GM18505 (cell line): Measurements from ENCODE around the gene C1RL.

Experiments
- ATAC-seq: cut with Tn5 transposase; IDR thresholded peaks from one replicate; pipeline ENCODE4 v1.9.1; 2021; ENCODE audit not compliant: unreplicated experiment
- POLR2A ChIP-seq: IDR thresholded peaks from 4 replicates; pipeline ENCODE4 v1.6.1; 2011; ENCODE audit warnings: borderline replicate concordance; ENCODE audit not compliant: insufficient read depth, insufficient read length; ENCODE audit errors: extremely low read depth

C1RL gene

GRCh38 chr12:7101694-7102131 is 7.3 kb downstream of the C1RL start:
- TF ChIP-seq POLR2A, result no peak

GRCh38 chr12:7101047-7101693 is 7.8 kb downstream of the C1RL start:
- no peak for TF ChIP-seq POLR2A
- no peak for ATAC-seq

More at GRCh38 chr12:7101694-7102131, 7.3 kb downstream of the C1RL start:
- no peak for ATAC-seq

- TF ChIP-seq POLR2A, result no peak
- ATAC-seq, result no peak
Observed at GRCh38 chr12:7100239-7100638, 8.8 kb downstream of the C1RL start.

GRCh38 chr12:7099290-7099996 is 9.6 kb downstream of the C1RL start:
- no peak for TF ChIP-seq POLR2A
- no peak for ATAC-seq

GRCh38 chr12:7096979-7097378 is 12.0 kb downstream of the C1RL start:
- no peak for ATAC-seq
- TF ChIP-seq POLR2A, result no peak

- TF ChIP-seq POLR2A, result no peak
- no peak for ATAC-seq
Observed at GRCh38 chr12:7096006-7096932, 12.7 kb downstream of the C1RL start.

GRCh38 chr12:7093892-7094291 is 15.1 kb downstream of the C1RL start:
- no peak for ATAC-seq
- TF ChIP-seq POLR2A, result no peak

- no peak for TF ChIP-seq POLR2A
Observed at GRCh38 chr12:7093486-7093885, 15.5 kb downstream of the C1RL start.

GRCh38 chr12:7092986-7093460 is 16.0 kb downstream of the C1RL start:
- no peak for TF ChIP-seq POLR2A
- ATAC-seq, result no peak

More at GRCh38 chr12:7093486-7093885, 15.5 kb downstream of the C1RL start:
- no peak for ATAC-seq

- TF ChIP-seq POLR2A, result no peak
- ATAC-seq, result no peak
Observed at GRCh38 chr12:7092229-7092985, 16.6 kb downstream of the C1RL start, which contains the start of gene C1R. Gene C1R (minus strand): TSS chr12:7092445. CDS start chr12:7092388, 57 bp downstream.

- TF ChIP-seq POLR2A, result no peak
Observed at GRCh38 chr12:7091660-7092228, 17.3 kb downstream of the C1RL start.

GRCh38 chr12:7091171-7091570 is 17.8 kb downstream of the C1RL start:
- TF ChIP-seq POLR2A, result no peak
- no peak for ATAC-seq

More at GRCh38 chr12:7091660-7092228, 17.3 kb downstream of the C1RL start:
- no peak for ATAC-seq

GRCh38 chr12:7090222-7090998 is 18.6 kb downstream of the C1RL start:
- no peak for ATAC-seq
- TF ChIP-seq POLR2A, result no peak
